Keratinocyte (primary cell): ENCODE measurements around the gene DDX5.

ENCODE experiments used
- EZH2 ChIP-seq: IDR thresholded peaks from one replicate; pipeline ENCODE4 v1.6.1; 2012; ENCODE audit warnings: inconsistent platforms, mild to moderate bottlenecking, low read length, moderate library complexity
- TF ChIP-seq, protein P1 (sequence below), 3 experiments: IDR thresholded peaks in 1 of 3; conservative IDR thresholded peaks in 1 of 3; optimal IDR thresholded peaks in 1 of 3; 2 replicates in 2 of 3; 3 replicates in 1 of 3; pipeline versions ENCODE3 to v1.5.1; 2011; ENCODE audit warnings: low read length in 3 of 3, mild to moderate bottlenecking in 3 of 3, moderate library complexity in 2 of 3, control low read depth in 1 of 3, inconsistent platforms in 1 of 3; ENCODE audit not compliant: insufficient read depth in 2 of 3; ENCODE audit errors: extremely low read depth in 1 of 3

- TF ChIP-seq, protein P1, sequence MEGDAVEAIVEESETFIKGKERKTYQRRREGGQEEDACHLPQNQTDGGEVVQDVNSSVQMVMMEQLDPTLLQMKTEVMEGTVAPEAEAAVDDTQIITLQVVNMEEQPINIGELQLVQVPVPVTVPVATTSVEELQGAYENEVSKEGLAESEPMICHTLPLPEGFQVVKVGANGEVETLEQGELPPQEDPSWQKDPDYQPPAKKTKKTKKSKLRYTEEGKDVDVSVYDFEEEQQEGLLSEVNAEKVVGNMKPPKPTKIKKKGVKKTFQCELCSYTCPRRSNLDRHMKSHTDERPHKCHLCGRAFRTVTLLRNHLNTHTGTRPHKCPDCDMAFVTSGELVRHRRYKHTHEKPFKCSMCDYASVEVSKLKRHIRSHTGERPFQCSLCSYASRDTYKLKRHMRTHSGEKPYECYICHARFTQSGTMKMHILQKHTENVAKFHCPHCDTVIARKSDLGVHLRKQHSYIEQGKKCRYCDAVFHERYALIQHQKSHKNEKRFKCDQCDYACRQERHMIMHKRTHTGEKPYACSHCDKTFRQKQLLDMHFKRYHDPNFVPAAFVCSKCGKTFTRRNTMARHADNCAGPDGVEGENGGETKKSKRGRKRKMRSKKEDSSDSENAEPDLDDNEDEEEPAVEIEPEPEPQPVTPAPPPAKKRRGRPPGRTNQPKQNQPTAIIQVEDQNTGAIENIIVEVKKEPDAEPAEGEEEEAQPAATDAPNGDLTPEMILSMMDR (optimal IDR thresholded peaks at IDR 0.05 in 1 of 3, IDR thresholded peaks at IDR 0.05 in 1 of 3, conservative IDR thresholded peaks at IDR 0.05 in 1 of 3; ENCODE audit: extremely low read depth in 1 of 3, insufficient read depth in 2 of 3, low read length in 3 of 3) = no peak
- no peak for TF ChIP-seq EZH2
Measured at GRCh38 chr17:64488301-64488700, 17.8 kb downstream of the DDX5 start.
